Upper lobe of left lung (tissue), 4 donors: Measurements from ENCODE around the gene EPHA5.
"Not testable (repeated sequence)": the region's sequence is repeated elsewhere in the genome, so short reads cannot be mapped to it uniquely, and the experiment has no call there.

Source experiments
- CTCF ChIP-seq, 6 experiments: fragments of 450-650 bp in 4 of 6; fragments of 200-600 bp in 2 of 6; sonication (generic) in 2 of 6; IDR thresholded peaks; one replicate each; pipeline ENCODE4 v1.5.1; 2016 to 2019; ENCODE audit warnings: antibody characterized with exemption in 6 of 6
- EP300 ChIP-seq, 4 donors: sonication (generic); formaldehyde crosslinking; IDR thresholded peaks; one replicate each; pipeline ENCODE4 v1.5.1; 2017; ENCODE audit warnings: antibody characterized with exemption in 4 of 4, control low read depth in 2 of 4
- POLR2AphosphoS5 ChIP-seq, 2 donors: sonication (generic); formaldehyde crosslinking; IDR thresholded peaks; one replicate each; pipeline ENCODE4 v1.5.1; 2017; ENCODE audit warnings: antibody characterized with exemption in 2 of 2

GRCh38 chr4:65308626-65309025, 361.7 kb downstream of the EPHA5 start:
- not testable (repeated sequence) for TF ChIP-seq EP300, CTCF, POLR2AphosphoS5 (IDR thresholded peaks at IDR 0.05)
